CD4-positive, alpha-beta T cell treated with Interferon gamma for 1 hour (primary cell): Measurements from ENCODE around the gene PRKAR1B.
"Not testable (repeated sequence)": the region's sequence is repeated elsewhere in the genome, so short reads cannot be mapped to it uniquely, and the experiment has no call there.

Experiments used
- DNase-seq: peaks from one replicate; pipeline ENCODE4 v3.0.0-alpha.2; 2020

The PRKAR1B gene

DNA sequence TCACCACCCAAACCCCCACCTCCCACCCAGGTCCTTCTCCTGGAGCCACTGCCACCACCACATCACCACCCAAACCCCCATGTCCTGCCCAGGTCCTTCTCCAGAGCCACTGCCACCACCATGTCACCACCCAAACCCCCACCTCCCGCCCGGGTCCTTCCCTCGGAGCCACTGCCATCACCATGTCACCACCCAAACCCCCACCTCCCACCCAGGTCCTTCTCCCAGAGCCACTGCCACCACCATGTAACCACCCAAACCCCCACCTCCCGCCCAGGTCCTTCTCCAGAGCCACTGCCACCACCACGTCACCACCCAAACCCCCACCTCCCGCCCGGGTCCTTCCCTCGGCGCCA is 175.5 kb downstream of the PRKAR1B start:
- not testable (repeated sequence) for DNase-seq

DNA sequence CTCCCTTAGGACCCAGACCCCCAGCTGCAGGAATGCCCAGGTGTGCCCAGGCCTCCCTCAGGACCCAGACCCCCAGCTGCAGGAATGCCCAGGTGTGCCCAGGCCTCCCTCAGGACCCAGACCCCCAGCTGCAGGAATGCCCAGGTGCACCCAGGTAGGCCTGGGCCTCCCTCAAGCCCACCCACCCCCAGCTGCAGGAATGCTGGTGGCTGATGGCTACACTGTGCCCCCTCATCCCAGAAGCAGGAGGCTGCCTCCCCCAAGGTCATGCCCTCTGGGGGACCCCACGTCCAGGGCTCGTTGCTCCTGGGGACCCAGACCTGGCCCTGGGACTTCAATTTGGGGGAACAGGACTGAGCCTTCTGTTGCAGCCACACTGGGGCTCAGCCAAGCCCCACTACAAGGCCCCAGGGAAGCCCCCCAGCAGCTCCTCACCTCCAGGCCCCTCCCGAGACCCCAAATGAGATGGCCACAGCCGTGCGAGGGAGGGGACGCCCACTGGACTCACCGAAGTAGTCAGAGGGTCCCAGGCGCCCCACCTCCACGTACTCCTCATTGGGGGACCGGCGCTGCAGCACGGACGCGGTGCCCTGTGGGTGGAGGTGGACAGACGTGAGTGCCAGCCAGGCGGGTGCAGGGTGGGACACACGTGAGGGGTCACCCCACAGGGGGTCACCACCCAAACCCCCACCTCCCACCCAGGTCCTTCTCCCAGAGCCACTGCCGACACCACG is 176.0 kb downstream of the PRKAR1B start:
- no peak for DNase-seq

- DNase-seq, result no peak
These were observed 177.0 kb downstream of the PRKAR1B start for GRCh38 chr7:549891-550625.

DNA sequence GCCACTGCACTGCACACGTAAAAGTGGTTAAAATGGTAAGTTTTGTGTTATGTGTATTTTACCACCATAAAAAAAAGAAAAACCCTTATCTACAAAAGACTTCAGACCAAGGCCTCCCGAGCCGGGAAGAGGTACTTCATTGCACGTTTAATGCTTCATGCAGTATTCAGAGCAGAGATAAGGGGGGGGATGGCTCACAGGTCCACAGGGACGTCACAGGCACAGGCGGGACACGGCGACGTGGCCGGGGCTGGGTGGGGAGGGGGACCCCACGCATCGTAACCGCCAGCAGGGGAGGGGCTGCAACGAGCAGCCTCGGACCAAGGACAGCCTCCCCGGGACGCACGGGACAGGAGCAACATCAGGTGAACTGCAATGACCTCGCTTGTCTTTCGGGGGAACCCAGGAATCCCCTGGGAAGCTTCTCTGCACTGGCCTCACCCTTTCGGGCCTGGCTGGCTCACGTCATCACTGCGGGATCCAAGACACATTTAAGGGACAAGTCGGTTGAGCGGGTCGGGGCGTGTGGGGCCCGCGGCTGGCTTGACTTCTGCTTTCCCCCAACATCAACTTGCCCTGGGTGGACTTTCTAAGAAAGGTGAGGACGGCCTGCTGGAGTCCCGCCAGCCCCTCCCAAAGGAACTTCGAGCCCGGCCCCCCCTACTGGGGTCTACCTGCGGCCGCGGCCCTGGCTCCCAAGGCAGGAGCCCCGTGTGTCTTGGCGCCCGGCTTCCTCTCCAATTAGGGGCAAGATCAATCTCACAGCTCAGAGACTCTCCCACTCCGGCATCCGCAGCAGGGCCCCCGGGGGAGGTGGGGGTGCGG is 177.8 kb downstream of the PRKAR1B start:
- DNase-seq, result no peak

- no peak for DNase-seq
These were observed 178.7 kb downstream of the PRKAR1B start for GRCh38 chr7:548401-548800.

GRCh38 chr7:545470-545869 is 181.6 kb downstream of the PRKAR1B start:
- DNase-seq, result no peak

DNA sequence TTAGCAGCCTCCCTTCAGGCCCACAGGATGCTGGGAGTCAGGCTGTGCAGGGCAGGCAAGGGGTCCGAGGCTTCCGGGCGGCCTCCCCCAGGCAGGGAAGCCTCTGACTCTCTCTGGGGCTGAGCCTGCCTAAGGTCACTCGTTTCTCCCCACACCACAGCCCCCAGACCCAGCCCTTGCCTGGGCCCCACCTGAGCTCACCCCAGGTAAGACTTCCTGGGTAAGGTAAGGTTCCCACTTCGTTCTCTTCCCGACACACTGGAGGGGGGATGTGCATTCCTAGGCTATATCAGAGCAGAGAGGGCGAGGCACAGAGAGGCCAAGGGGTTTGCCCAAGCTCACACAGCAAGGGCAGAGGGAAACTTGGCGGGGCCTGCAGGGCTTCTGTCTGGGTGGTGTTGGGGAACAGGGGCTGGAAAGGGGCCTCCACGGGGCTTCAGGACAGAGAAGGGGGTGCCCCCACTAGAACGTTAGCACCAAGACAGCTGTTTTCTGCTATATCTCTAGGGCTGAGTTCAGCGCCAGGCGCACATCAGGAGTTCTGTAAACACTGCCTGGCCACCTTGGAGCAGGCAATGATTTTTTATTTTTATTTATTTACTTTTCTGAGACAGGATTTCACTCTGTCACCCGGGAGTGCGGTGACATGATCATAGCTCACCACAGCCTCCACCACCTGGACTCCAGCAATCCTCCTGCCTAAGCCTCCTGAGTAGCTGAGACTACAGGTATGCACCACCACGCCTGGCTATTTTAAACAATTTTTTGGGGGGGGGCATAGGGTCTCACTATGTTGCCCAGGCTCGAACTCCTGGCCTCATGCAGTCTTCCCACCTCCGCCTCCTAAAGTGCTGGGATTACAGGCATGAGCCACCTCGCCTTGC is 182.5 kb downstream of the PRKAR1B start:
- DNase-seq, result no peak

DNA sequence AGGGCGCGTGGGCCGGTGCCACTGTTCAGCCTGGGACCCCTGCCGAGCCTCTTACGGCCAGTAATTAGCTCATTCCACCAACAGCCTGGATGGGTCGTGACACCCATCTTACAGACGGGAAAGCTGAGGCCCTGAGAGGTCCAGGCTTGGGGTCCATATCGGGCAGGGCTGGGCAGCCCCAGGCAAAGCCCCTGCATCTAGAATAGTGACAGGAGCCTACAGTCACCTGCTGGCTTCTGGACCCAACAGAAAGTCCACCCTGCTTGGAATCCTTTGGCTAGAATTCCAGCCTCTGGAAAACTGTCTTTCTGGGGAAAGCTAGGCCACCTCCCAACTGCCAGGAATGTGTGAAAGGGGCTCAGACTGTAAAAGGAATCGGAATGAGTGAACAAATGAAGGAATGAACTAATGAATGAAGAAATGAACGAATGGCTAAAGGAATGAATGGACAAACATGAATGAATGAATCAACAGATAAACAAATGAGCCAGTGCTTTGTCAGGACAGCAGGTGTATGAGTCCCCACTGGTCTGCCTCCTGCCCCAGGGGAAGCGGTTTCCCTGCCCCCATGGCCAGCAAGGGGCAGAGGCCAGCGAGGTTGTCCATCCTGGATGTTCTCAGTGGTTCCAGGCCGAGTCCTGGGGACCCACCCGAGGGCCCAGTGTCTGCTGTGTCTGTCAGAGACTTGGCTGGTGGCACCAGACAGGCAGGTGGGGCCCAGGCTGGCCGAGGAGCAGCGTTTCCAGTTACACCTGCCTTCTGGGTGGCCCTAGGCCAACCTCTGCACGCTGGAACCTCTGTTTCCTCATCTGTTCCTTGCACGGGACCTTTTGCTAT is 183.4 kb downstream of the PRKAR1B start:
- DNase-seq, result no peak

DNA sequence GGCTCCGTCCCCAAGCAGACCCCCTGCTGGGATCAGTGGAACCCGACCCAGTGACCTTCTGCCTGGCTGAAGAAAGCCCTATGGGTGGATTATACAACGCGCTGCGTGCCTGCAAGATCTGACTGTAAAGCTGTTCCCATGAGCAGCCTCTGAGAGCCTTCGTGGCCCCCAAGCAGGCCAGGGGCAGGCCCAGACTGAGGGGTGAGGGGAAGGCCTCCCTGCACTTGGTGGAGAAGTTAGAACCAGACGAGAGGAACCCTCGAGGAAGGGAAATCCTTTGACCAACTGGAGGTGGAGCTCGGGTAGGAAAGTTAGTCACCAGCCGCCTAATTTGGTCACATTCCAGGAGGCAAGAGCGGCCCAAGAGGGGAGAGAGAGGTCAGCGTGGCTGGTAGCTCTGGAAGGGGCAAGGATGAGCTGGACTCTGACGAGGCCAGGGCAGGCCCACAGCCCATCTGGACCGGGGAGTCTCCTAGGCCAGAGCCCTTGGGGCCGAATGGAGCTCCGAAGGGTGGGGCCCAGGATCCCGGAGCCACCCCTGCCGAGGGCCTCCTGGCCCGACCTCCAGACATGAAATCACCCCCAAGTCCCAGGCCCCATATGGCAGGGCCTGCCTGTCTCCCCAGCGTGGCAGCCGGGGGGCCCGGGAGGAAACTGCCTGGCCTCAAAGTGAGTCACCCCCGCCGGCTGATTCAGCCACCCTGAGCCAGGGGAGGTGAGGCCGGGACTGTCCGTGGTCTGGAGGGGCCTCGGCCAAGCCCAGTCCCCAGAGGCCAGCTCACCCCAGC is 184.2 kb downstream of the PRKAR1B start:
- no peak for DNase-seq

DNA sequence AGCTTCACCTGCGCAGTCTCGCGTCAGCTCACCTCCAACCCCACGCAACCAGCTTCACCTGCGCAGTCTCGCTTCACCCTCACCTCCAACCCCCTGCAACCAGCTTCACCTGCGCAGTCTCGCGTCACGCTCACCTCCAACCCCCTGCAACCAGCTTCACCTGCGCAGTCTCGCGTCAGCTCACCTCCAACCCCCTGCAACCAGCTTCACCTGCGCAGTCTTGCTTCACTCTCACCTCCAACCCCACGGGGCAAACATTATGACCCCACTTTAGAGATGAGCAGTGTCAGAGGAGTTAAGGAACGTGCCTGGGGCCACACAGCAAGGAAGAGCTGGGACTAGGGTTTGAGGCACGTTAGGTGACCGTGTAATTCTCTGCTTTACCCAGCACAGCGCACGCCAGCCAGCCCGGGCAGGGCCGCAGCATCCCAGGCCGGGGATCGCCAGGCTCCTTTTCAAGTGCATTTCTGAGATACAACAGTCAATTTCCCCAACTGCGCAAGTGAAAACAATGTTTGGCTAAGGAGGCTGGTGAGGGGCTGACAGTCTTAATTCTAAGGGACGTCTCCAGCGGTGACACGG is 184.9 kb downstream of the PRKAR1B start:
- no peak for DNase-seq

DNA sequence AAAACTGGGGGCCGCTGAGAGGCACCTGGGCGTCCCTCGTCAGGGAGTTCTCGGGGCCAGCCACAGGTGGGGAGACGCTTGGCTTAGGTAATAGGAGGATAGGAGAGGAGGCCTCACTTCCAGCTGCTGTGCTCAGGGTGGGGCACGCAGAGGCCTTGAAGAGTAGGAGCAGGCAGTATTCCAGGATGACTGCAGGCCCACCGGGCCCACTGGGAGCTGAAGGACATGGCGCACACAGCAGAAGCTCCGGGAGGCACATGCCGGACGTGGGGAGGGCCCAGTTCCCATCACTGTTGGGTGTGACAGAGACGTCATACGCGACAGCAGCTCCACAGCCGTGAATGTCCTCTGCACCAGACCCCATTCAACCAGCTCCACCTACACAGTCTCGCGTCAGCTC is 185.4 kb downstream of the PRKAR1B start:
- no peak for DNase-seq

GRCh38 chr7:540997-541396 is 186.1 kb downstream of the PRKAR1B start:
- DNase-seq, result no peak

- DNase-seq, result no peak
These were observed 186.5 kb downstream of the PRKAR1B start for GRCh38 chr7:540579-540978.

GRCh38 chr7:539731-540411 is 187.2 kb downstream of the PRKAR1B start:
- no peak for DNase-seq

GRCh38 chr7:538764-539685 is 188.1 kb downstream of the PRKAR1B start:
- DNase-seq, result no peak

- no peak for DNase-seq
These were observed 189.0 kb downstream of the PRKAR1B start for GRCh38 chr7:537911-538634.

GRCh38 chr7:536231-536630 is 190.8 kb downstream of the PRKAR1B start:
- no peak for DNase-seq

GRCh38 chr7:534959-535358 is 192.1 kb downstream of the PRKAR1B start:
- DNase-seq, result no peak
